ENCODE results near the gene EPHA3. TPM values are rescaled to one million over a fixed set of nuclear protein-coding genes. Genes with fewer than 3 reads are reported as not detected.

EPHA3 gene
- total and polyA plus RNA-seq, 2 donors (not counting 1 experiment from before 2014, with no cell fraction given): 0.01 TPM; not detected in 1

DNA sequence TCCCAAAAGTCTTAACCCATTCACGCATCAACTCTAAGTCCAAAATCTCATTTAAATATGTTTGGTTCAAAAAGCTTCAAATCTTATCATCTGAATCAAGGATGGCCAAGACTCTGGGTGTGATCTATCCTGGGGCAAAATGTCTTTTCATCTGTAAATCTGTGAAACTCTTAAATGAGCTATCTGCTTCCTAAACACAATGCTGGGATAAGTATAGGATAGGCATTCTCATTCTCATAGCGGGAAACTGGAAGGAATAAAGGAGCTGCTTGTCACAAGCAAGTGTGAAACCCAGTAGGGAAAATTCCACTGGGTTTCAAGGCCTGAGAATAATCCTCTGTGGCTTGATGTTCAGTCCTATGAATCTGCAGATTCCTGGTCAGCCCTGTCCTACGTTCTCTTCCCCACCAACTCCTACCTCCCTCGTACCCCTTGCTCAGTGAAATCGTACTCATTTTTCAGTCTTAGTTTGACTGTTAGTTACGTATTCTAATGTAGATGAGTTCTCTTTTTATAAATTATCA lies 156.7 kb downstream of the EPHA3 start:
- Histone ChIP-seq H2AFZ (ENCODE audit: insufficient read depth, low read depth, low read length, poor library complexity, severe bottlenecking) (no peak overlapping the region), H3K4me1 (ENCODE audit: control insufficient read depth in 2 of 2, insufficient read depth in 2 of 2, low read length in 2 of 2) (no peaks in the 10 kb centered on the region), H3K9me3 (ENCODE audit: control extremely low read depth in 1 of 3, control insufficient read depth in 2 of 3, insufficient read depth in 1 of 3, low read length in 2 of 3) (peaks cover 0 to 7% (median 2%) of the 10 kb centered on the region in 3 donors), H3K9ac (ENCODE audit: low read length) (no peak overlapping the region), H3K36me3 (replicated peaks in 1 of 2; ENCODE audit: control extremely low read depth in 1 of 2, control insufficient read depth in 1 of 2, extremely low read depth in 1 of 2, insufficient read depth in 2 of 2, low read length in 1 of 2) (no peaks in the 10 kb centered on the region), H3K4me3 (ENCODE audit: control extremely low read depth in 1 of 5, extremely low read depth in 1 of 5, insufficient read depth in 1 of 5, low read depth in 2 of 5, low read length in 4 of 5) (no peak overlapping the region), H3K27me3 (replicated peaks in 1 of 4; ENCODE audit: control extremely low read depth in 1 of 4, control insufficient read depth in 3 of 4, insufficient read depth in 4 of 4, low read length in 3 of 4) (no peaks in the 10 kb centered on the region), H3K79me2 (ENCODE audit: control insufficient read depth, insufficient read depth, low read length) (no peaks in the 10 kb centered on the region), H3K4me2 (replicated peaks; ENCODE audit: low read depth, low read length, poor library complexity, severe bottlenecking) (no peak overlapping the region), H3K27ac (ENCODE audit: low read length in 2 of 2) (no peak overlapping the region), H4K20me1 (ENCODE audit: control insufficient read depth, insufficient read depth, low read length, poor library complexity, severe bottlenecking) (no peaks in the 10 kb centered on the region)
- Mint-ChIP-seq H3K4me1 (no peaks in the 10 kb centered on the region), H3K27me3 (no peaks in the 10 kb centered on the region), H3K9me3 (ENCODE audit: insufficient read depth) (no peaks in the 10 kb centered on the region), H3K27ac (no peak overlapping the region), H3K4me3 (no peak overlapping the region)
- ATAC-seq (ENCODE audit: low read depth) (no peak), DNase-seq (no peak)
- TF ChIP-seq EZH2 (IDR thresholded peaks at IDR 0.05; ENCODE audit: borderline replicate concordance, insufficient read depth, low read depth, low read length, poor library complexity, severe bottlenecking): no peak
- TF ChIP-seq, protein P1, sequence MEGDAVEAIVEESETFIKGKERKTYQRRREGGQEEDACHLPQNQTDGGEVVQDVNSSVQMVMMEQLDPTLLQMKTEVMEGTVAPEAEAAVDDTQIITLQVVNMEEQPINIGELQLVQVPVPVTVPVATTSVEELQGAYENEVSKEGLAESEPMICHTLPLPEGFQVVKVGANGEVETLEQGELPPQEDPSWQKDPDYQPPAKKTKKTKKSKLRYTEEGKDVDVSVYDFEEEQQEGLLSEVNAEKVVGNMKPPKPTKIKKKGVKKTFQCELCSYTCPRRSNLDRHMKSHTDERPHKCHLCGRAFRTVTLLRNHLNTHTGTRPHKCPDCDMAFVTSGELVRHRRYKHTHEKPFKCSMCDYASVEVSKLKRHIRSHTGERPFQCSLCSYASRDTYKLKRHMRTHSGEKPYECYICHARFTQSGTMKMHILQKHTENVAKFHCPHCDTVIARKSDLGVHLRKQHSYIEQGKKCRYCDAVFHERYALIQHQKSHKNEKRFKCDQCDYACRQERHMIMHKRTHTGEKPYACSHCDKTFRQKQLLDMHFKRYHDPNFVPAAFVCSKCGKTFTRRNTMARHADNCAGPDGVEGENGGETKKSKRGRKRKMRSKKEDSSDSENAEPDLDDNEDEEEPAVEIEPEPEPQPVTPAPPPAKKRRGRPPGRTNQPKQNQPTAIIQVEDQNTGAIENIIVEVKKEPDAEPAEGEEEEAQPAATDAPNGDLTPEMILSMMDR (IDR thresholded peaks at IDR 0.05): no peak
- ChIA-PET CTCF (no interaction called here), POLR2A (no interaction called here)
- intact Hi-C loops (cut with micrococcal nuclease): no loop called here
- WGBS (ENCODE audit: insufficient coverage): 90% methylated on average over 2 of the region's 6 CpGs

DNA sequence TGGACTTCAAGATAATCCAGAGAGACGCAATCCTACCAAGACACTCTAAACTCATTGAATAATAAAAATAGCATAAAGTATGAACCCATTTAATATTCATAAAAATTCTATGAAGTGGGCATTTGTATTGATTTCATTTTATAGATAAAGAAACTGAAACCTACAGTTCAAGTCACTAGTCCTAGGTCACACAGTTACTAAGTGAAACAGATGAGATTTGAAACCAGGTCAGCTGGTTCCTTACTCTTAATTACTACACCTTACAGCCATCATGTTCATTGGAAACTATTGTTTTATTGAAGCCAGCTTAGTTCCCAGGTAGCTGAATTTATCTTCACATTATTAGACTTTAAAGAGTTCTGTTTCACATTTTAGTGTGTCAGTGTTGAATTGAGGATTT lies 158.7 kb downstream of the EPHA3 start:
- H3K9me3 Mint-ChIP-seq (ENCODE audit: insufficient read depth): no peaks in the 10 kb centered on the region
- H3K4me3 Mint-ChIP-seq: no peak overlapping the region
- intact Hi-C loops (cut with micrococcal nuclease): no loop called here
- H3K4me3 ChIP-seq (ENCODE audit: control extremely low read depth in 1 of 5, extremely low read depth in 1 of 5, insufficient read depth in 1 of 5, low read depth in 2 of 5, low read length in 4 of 5): no peak overlapping the region
- no peak overlapping the region for H3K27ac ChIP-seq (ENCODE audit: low read length in 2 of 2)
- no peak overlapping the region for H3K27ac Mint-ChIP-seq
- TF ChIP-seq, protein P1 (IDR thresholded peaks at IDR 0.05): no peak
- TF ChIP-seq EZH2 (IDR thresholded peaks at IDR 0.05; ENCODE audit: borderline replicate concordance, insufficient read depth, low read depth, low read length, poor library complexity, severe bottlenecking): no peak
- ChIA-PET POLR2A (no interaction called here), CTCF (no interaction called here)
- DNase-seq (no peak), ATAC-seq (ENCODE audit: low read depth) (no peak)
- H2AFZ ChIP-seq (ENCODE audit: insufficient read depth, low read depth, low read length, poor library complexity, severe bottlenecking): no peak overlapping the region
- no peaks in the 10 kb centered on the region for H3K79me2 ChIP-seq (ENCODE audit: control insufficient read depth, insufficient read depth, low read length)
- no peaks in the 10 kb centered on the region for H4K20me1 ChIP-seq (ENCODE audit: control insufficient read depth, insufficient read depth, low read length, poor library complexity, severe bottlenecking)
- peaks cover 0 to 7% (median 2%) of the 10 kb centered on the region in 3 donors for H3K9me3 ChIP-seq (ENCODE audit: control extremely low read depth in 1 of 3, control insufficient read depth in 2 of 3, insufficient read depth in 1 of 3, low read length in 2 of 3)
- H3K4me1 Mint-ChIP-seq: no peaks in the 10 kb centered on the region
- no peak overlapping the region for H3K4me2 ChIP-seq (replicated peaks; ENCODE audit: low read depth, low read length, poor library complexity, severe bottlenecking)
- H3K9ac ChIP-seq (ENCODE audit: low read length): no peak overlapping the region
- no peaks in the 10 kb centered on the region for H3K36me3 ChIP-seq (replicated peaks in 1 of 2; ENCODE audit: control extremely low read depth in 1 of 2, control insufficient read depth in 1 of 2, extremely low read depth in 1 of 2, insufficient read depth in 2 of 2, low read length in 1 of 2)
- no peaks in the 10 kb centered on the region for H3K27me3 Mint-ChIP-seq
- no peaks in the 10 kb centered on the region for H3K27me3 ChIP-seq (replicated peaks in 1 of 4; ENCODE audit: control extremely low read depth in 1 of 4, control insufficient read depth in 3 of 4, insufficient read depth in 4 of 4, low read length in 3 of 4)
- H3K4me1 ChIP-seq (ENCODE audit: control insufficient read depth in 2 of 2, insufficient read depth in 2 of 2, low read length in 2 of 2): no peaks in the 10 kb centered on the region
- no CpG with 5 or more reads among the region's 1 CpG for WGBS (ENCODE audit: insufficient coverage)

Measured in B cell (primary cell).